Subcutaneous abdominal adipose tissue (tissue), 5 donors: Measurements from ENCODE around the gene BCLAF1.

Source experiments
- H3K27ac ChIP-seq: one replicate; pipeline ENCODE4 v1.7.0; 2013; ENCODE audit warnings: low read depth, mild to moderate bottlenecking, inconsistent platforms, low read length, moderate library complexity
- H3K27me3 ChIP-seq, 5 donors: one replicate each; pipeline ENCODE4 v1.7.0; 2013; ENCODE audit warnings: low read length in 5 of 5, inconsistent platforms in 1 of 5; ENCODE audit not compliant: control insufficient read depth in 5 of 5, insufficient read depth in 4 of 5
- H3K36me3 ChIP-seq, 5 donors: one replicate each; pipeline ENCODE4 v1.7.0; 2013; ENCODE audit warnings: low read length in 5 of 5; ENCODE audit not compliant: control insufficient read depth in 5 of 5, insufficient read depth in 5 of 5
- H3K4me1 ChIP-seq, 5 donors: one replicate each; pipeline ENCODE4 v1.7.0; 2013; ENCODE audit warnings: low read length in 5 of 5, mild to moderate bottlenecking in 3 of 5, moderate library complexity in 1 of 5; ENCODE audit not compliant: control insufficient read depth in 5 of 5, insufficient read depth in 5 of 5
- H3K4me3 ChIP-seq, 5 donors: one replicate each; pipeline ENCODE4 v1.7.0; 2013; ENCODE audit warnings: low read length in 5 of 5, low read depth in 1 of 5
- H3K9ac ChIP-seq, 5 donors: one replicate each; pipeline ENCODE4 v1.7.0; 2013; ENCODE audit warnings: low read length in 5 of 5, mild to moderate bottlenecking in 4 of 5, moderate library complexity in 3 of 5
- H3K9me3 ChIP-seq, 5 donors: one replicate each; pipeline ENCODE4 v1.7.0; 2013; ENCODE audit warnings: low read length in 5 of 5; ENCODE audit not compliant: control insufficient read depth in 5 of 5
- donor health status: healthy.
- donor health status: healthy.
- donor health status: healthy.
- donor health status: healthy.
- donor health status: healthy.

The BCLAF1 gene

GRCh38 chr6:136288566-136289326, 900 bp downstream of the BCLAF1 start:
- H3K36me3 ChIP-seq, result no peaks in the 10 kb centered on the region
- H3K27ac ChIP-seq, result peak overlapping the region; percentile 100
- peak overlapping the region; percentile 91 to 99 (median 93) for H3K4me3 ChIP-seq
- H3K4me1 ChIP-seq, result peaks cover 2 to 52% (median 41%) of the 10 kb centered on the region in 5 donors
- peak overlapping the region; percentile 93 to 100 (median 100) for H3K9ac ChIP-seq
- H3K9me3 ChIP-seq, result no peaks in the 10 kb centered on the region
- no peaks in the 10 kb centered on the region for H3K27me3 ChIP-seq

GRCh38 chr6:136284909-136285308, 4.7 kb downstream of the BCLAF1 start:
- H3K9ac ChIP-seq, result peak overlapping the region in 2 of 5 donors; percentile 18 to 48
- H3K27me3 ChIP-seq, result no peaks in the 10 kb centered on the region
- no peaks in the 10 kb centered on the region for H3K9me3 ChIP-seq
- peaks cover 2 to 74% (median 66%) of the 10 kb centered on the region in 5 donors for H3K4me1 ChIP-seq
- peak overlapping the region in 2 of 5 donors; percentile 14 to 30 for H3K4me3 ChIP-seq
- peaks cover 0 to 7% (median 4%) of the 10 kb centered on the region in 5 donors for H3K36me3 ChIP-seq
- H3K27ac ChIP-seq, result peak overlapping the region; percentile 31

GRCh38 chr6:136282906-136283305, 6.7 kb downstream of the BCLAF1 start:
- Histone ChIP-seq H3K4me1 (peaks cover 2 to 66% (median 62%) of the 10 kb centered on the region in 5 donors), H3K27ac (peak overlapping the region; percentile 11), H3K36me3 (peaks cover 7 to 15% (median 10%) of the 10 kb centered on the region in 5 donors), H3K9ac (no peak overlapping the region), H3K9me3 (no peaks in the 10 kb centered on the region), H3K4me3 (peak overlapping the region in 1 of 5 donors; percentile 26), H3K27me3 (no peaks in the 10 kb centered on the region)

GRCh38 chr6:136280032-136280609, 9.5 kb downstream of the BCLAF1 start:
- Histone ChIP-seq H3K27me3 (no peaks in the 10 kb centered on the region), H3K36me3 (peaks cover 18 to 30% (median 24%) of the 10 kb centered on the region in 5 donors), H3K4me1 (peaks cover 2 to 47% (median 42%) of the 10 kb centered on the region in 5 donors), H3K9me3 (no peaks in the 10 kb centered on the region), H3K9ac (no peak overlapping the region), H3K4me3 (no peak overlapping the region), H3K27ac (no peak overlapping the region)

- peaks cover 51 to 76% (median 69%) of the 10 kb centered on the region in 5 donors for H3K36me3 ChIP-seq
These were observed 15.6 kb downstream of the BCLAF1 start for GRCh38 chr6:136274062-136274461.

GRCh38 chr6:136265101-136265500, 24.5 kb downstream of the BCLAF1 start:
- H3K9me3 ChIP-seq, result no peaks in the 10 kb centered on the region
- H3K27me3 ChIP-seq, result no peaks in the 10 kb centered on the region
- H3K4me1 ChIP-seq, result no peaks in the 10 kb centered on the region
- H3K9ac ChIP-seq, result no peak overlapping the region
- H3K4me3 ChIP-seq, result no peak overlapping the region
- peaks cover 67 to 94% (median 92%) of the 10 kb centered on the region in 5 donors for H3K36me3 ChIP-seq
- H3K27ac ChIP-seq, result no peak overlapping the region

More at GRCh38 chr6:136274062-136274461, 15.6 kb downstream of the BCLAF1 start:
- H3K4me1 ChIP-seq, result peaks cover 0 to 9% (median 4%) of the 10 kb centered on the region in 5 donors
- H3K9ac ChIP-seq, result peak overlapping the region in 1 of 5 donors; percentile 41
- no peaks in the 10 kb centered on the region for H3K27me3 ChIP-seq
- no peaks in the 10 kb centered on the region for H3K9me3 ChIP-seq
- no peak overlapping the region for H3K4me3 ChIP-seq
- peak overlapping the region; percentile 26 for H3K27ac ChIP-seq

GRCh38 chr6:136262940-136263339, 26.7 kb downstream of the BCLAF1 start:
- Histone ChIP-seq H3K36me3 (peaks cover 68 to 94% (median 90%) of the 10 kb centered on the region in 5 donors), H3K9me3 (no peaks in the 10 kb centered on the region), H3K4me1 (no peaks in the 10 kb centered on the region), H3K4me3 (no peak overlapping the region), H3K9ac (no peak overlapping the region), H3K27ac (no peak overlapping the region), H3K27me3 (no peaks in the 10 kb centered on the region)

- Histone ChIP-seq H3K36me3 (peaks cover 20 to 41% (median 27%) of the 10 kb centered on the region in 5 donors), H3K9ac (no peak overlapping the region), H3K27me3 (no peaks in the 10 kb centered on the region), H3K9me3 (no peaks in the 10 kb centered on the region), H3K4me3 (no peak overlapping the region), H3K27ac (no peak overlapping the region), H3K4me1 (peaks cover 0 to 17% (median 11%) of the 10 kb centered on the region in 5 donors)
These were observed 34.7 kb downstream of the BCLAF1 start for GRCh38 chr6:136254851-136255466.

GRCh38 chr6:136253734-136254133, 35.9 kb downstream of the BCLAF1 start:
- no peaks in the 10 kb centered on the region for H3K27me3 ChIP-seq
- H3K9ac ChIP-seq, result no peak overlapping the region
- peaks cover 16 to 30% (median 18%) of the 10 kb centered on the region in 5 donors for H3K36me3 ChIP-seq
- H3K27ac ChIP-seq, result no peak overlapping the region
- peaks cover 3 to 23% (median 18%) of the 10 kb centered on the region in 5 donors for H3K4me1 ChIP-seq
- no peak overlapping the region for H3K4me3 ChIP-seq
- H3K9me3 ChIP-seq, result no peaks in the 10 kb centered on the region

GRCh38 chr6:136252441-136252840, 37.2 kb downstream of the BCLAF1 start:
- H3K4me3 ChIP-seq, result no peak overlapping the region
- H3K27ac ChIP-seq, result no peak overlapping the region
- H3K27me3 ChIP-seq, result no peaks in the 10 kb centered on the region
- H3K9me3 ChIP-seq, result no peaks in the 10 kb centered on the region
- peaks cover 5 to 17% (median 5%) of the 10 kb centered on the region in 5 donors for H3K36me3 ChIP-seq
- H3K9ac ChIP-seq, result no peak overlapping the region
- H3K4me1 ChIP-seq, result peaks cover 3 to 23% (median 18%) of the 10 kb centered on the region in 5 donors
